ENCODE results near the gene APOM.

The APOM gene

GRCh38 chr6:31681135-31681671 is 25.5 kb downstream of the APOM start:
- peak; percentile 42 to 78 (median 75) for DNase-seq

GRCh38 chr6:31683591-31683990 is 27.9 kb downstream of the APOM start:
- peak in 1 of 3 experiments; percentile 22 for DNase-seq

- DNase-seq: no peak
These were observed 30.8 kb downstream of the APOM start for GRCh38 chr6:31686483-31686882.

- DNase-seq: no peak
These were observed 31.6 kb downstream of the APOM start for GRCh38 chr6:31687321-31687720.

GRCh38 chr6:31687860-31688693 is 32.4 kb downstream of the APOM start:
- no peak for DNase-seq

GRCh38 chr6:31689249-31690110 is 33.8 kb downstream of the APOM start:
- DNase-seq: no peak

- no peak for DNase-seq
These were observed 34.8 kb downstream of the APOM start for GRCh38 chr6:31690231-31691077.

- no peak for DNase-seq
These were observed 35.4 kb downstream of the APOM start for GRCh38 chr6:31691078-31691463.

GRCh38 chr6:31691564-31692108 is 35.9 kb downstream of the APOM start:
- no peak for DNase-seq

- DNase-seq: no peak
These were observed 36.7 kb downstream of the APOM start for GRCh38 chr6:31692353-31692752.

GRCh38 chr6:31692886-31693285 is 37.2 kb downstream of the APOM start:
- DNase-seq: no peak

GRCh38 chr6:31693535-31693934 is 37.8 kb downstream of the APOM start:
- DNase-seq: no peak

GRCh38 chr6:31697555-31697954 is 41.9 kb downstream of the APOM start:
- DNase-seq: no peak

- DNase-seq: no peak
These were observed 45.2 kb downstream of the APOM start for GRCh38 chr6:31700740-31701401.

GRCh38 chr6:31701666-31702404 is 46.1 kb downstream of the APOM start:
- DNase-seq: peak in 1 of 3 experiments; percentile 64

- DNase-seq: peak in 1 of 3 experiments; percentile 53
These were observed 46.7 kb downstream of the APOM start for GRCh38 chr6:31702405-31702818.

GRCh38 chr6:31702819-31703716 is 47.4 kb downstream of the APOM start, which contains the start of gene ABHD16A:
ABHD16A (minus strand) TSS chr6:31703324; CDS start chr6:31703281, 43 bp downstream.
- DNase-seq: peak; percentile 96 to 98 (median 98)

GRCh38 chr6:31705931-31706330 is 50.2 kb downstream of the APOM start:
- DNase-seq: no peak

GRCh38 chr6:31706599-31706998 is 50.9 kb downstream of the APOM start, which contains the start of gene LY6G6F:
LY6G6F (plus strand) TSS chr6:31706866; CDS start chr6:31706907, 41 bp downstream.
- no peak for DNase-seq

GRCh38 chr6:31707701-31708100 is 52.0 kb downstream of the APOM start:
- DNase-seq: no peak
